GM12801 (cell line): Measurements from ENCODE around the gene TBK1.

Source experiments
- TF ChIP-seq, protein P1 (sequence below): IDR thresholded peaks from one replicate; pipeline ENCODE4 v1.5.1; 2011; ENCODE audit warnings: control low read depth; ENCODE audit not compliant: insufficient read length; ENCODE audit errors: extremely low read depth

The TBK1 gene

DNA sequence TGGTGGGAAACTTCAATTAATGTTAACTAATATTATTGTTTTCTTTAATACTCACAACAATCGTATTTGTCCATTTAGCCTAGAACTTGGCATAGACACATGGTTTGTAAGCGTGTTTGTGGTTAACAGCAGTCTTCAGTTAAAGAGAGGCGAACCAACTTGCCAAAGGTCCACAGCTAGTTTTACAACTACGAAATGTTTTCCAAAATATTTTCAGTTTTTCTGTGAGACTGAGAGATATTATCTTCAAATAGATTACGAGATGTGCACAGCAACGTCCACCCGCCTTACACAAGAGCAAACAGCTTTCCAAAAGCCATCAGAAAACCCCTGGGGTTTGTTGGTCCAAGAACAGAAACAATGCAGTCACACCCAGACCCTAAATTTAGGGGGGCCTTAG lies 99.8 kb downstream of the TBK1 start:
- TF ChIP-seq, protein P1, sequence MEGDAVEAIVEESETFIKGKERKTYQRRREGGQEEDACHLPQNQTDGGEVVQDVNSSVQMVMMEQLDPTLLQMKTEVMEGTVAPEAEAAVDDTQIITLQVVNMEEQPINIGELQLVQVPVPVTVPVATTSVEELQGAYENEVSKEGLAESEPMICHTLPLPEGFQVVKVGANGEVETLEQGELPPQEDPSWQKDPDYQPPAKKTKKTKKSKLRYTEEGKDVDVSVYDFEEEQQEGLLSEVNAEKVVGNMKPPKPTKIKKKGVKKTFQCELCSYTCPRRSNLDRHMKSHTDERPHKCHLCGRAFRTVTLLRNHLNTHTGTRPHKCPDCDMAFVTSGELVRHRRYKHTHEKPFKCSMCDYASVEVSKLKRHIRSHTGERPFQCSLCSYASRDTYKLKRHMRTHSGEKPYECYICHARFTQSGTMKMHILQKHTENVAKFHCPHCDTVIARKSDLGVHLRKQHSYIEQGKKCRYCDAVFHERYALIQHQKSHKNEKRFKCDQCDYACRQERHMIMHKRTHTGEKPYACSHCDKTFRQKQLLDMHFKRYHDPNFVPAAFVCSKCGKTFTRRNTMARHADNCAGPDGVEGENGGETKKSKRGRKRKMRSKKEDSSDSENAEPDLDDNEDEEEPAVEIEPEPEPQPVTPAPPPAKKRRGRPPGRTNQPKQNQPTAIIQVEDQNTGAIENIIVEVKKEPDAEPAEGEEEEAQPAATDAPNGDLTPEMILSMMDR, result no peak
